ENCODE measurements around the gene LMCD1. TPM values are rescaled to one million over a fixed set of nuclear protein-coding genes. Genes with fewer than 3 reads are reported as not detected.

LMCD1 gene
- total RNA-seq, 1 donor from 2014 or later, result 1.3 TPM

DNA sequence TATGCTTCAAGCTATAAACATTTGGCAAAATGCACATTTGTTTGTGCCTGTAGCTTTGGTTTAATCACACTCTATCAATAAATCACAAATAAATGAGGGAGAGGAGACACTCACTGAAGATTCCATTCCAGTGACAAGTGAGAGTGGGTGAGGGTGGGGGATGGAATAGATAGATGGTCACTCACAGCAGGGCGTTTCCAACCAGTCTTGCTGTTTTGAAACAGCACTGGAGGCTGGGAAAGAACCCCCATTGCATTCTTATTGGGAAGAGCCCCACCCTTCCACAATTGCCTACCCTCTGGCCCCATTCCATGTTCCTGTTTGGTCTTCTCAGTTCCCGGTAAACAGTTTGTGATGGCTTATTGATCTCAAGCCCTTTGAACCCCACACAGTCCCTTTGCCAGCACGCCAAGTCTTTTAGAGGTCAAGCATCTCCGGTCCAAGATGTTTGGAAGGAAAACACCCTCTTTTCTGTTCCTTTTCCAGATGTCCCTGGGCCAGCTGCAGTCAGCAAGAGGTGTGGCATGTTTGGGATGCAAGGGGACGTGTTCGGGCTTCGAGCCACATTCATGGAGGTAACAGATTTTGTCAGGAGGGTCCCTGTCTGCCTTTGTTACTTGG lies 30.7 kb downstream of the LMCD1 start:
- Mint-ChIP-seq H3K4me1 (ENCODE audit: low read depth, unreplicated experiment) (peaks cover 18% of the 10 kb centered on the region), H3K9me3 (ENCODE audit: unreplicated experiment) (no peaks in the 10 kb centered on the region), H3K27me3 (ENCODE audit: unreplicated experiment) (no peaks in the 10 kb centered on the region), H3K27ac (ENCODE audit: unreplicated experiment) (no peak overlapping the region), H3K36me3 (ENCODE audit: unreplicated experiment) (peaks cover 5% of the 10 kb centered on the region), H3K4me3 (ENCODE audit: unreplicated experiment) (no peak overlapping the region)
- DNase-seq, result no peak
- TF ChIP-seq, protein P1, sequence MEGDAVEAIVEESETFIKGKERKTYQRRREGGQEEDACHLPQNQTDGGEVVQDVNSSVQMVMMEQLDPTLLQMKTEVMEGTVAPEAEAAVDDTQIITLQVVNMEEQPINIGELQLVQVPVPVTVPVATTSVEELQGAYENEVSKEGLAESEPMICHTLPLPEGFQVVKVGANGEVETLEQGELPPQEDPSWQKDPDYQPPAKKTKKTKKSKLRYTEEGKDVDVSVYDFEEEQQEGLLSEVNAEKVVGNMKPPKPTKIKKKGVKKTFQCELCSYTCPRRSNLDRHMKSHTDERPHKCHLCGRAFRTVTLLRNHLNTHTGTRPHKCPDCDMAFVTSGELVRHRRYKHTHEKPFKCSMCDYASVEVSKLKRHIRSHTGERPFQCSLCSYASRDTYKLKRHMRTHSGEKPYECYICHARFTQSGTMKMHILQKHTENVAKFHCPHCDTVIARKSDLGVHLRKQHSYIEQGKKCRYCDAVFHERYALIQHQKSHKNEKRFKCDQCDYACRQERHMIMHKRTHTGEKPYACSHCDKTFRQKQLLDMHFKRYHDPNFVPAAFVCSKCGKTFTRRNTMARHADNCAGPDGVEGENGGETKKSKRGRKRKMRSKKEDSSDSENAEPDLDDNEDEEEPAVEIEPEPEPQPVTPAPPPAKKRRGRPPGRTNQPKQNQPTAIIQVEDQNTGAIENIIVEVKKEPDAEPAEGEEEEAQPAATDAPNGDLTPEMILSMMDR (IDR thresholded peaks at IDR 0.05; ENCODE audit: partially characterized antibody, unreplicated experiment), result no peak

DNA sequence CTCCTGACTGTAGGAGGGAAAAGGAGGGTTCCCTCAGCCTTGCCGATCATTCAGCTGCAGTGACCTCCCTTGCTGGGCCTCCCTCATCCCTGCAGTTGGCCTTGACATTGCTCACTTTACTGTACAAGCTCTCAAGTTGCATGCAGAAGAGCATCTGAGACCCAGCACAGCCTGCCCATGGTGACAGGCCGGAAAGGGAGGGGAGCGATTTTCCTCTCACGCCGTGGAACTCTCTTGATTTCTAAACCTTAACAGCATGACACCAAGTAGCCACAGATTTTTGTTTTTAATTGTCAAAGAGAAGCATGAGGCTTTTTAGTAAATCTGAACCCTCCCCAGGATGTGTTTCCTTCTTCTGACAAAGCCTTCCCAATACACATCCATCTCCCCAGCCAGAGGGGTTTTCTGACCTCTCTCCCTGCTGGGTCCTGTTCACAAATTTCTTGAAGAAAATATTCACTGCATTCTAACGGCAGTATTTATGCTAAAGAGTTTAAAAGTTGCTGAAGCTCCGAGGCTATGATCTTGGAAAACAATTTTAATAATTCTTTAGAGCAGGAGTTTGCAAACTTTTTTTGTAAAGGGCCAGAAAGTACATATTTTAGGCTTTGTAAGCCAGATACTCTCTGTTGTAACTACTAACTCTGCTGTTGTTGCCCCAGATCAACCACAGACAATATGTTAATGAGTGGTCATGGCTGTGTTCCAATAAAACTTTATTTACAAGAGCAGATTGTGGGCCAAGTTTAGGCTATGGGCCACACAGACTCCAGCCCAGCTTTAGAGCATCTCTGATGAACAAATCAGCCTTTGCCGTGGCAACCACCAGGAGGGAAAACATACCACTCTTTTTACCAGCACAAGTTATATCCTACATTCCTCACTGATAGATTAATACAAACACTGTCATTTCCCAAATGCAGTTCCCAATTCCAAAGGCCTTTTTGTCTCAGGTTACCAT lies 34.8 kb downstream of the LMCD1 start:
- TF ChIP-seq, protein P1 (IDR thresholded peaks at IDR 0.05; ENCODE audit: partially characterized antibody, unreplicated experiment), result no peak
- H3K9me3 Mint-ChIP-seq (ENCODE audit: unreplicated experiment), result peaks cover 2% of the 10 kb centered on the region
- H3K27me3 Mint-ChIP-seq (ENCODE audit: unreplicated experiment), result no peaks in the 10 kb centered on the region
- no peak for DNase-seq
- peaks cover 5% of the 10 kb centered on the region for H3K36me3 Mint-ChIP-seq (ENCODE audit: unreplicated experiment)
- no peaks in the 10 kb centered on the region for H3K4me1 Mint-ChIP-seq (ENCODE audit: low read depth, unreplicated experiment)
- no peak overlapping the region for H3K4me3 Mint-ChIP-seq (ENCODE audit: unreplicated experiment)
- no peak overlapping the region for H3K27ac Mint-ChIP-seq (ENCODE audit: unreplicated experiment)

DNA sequence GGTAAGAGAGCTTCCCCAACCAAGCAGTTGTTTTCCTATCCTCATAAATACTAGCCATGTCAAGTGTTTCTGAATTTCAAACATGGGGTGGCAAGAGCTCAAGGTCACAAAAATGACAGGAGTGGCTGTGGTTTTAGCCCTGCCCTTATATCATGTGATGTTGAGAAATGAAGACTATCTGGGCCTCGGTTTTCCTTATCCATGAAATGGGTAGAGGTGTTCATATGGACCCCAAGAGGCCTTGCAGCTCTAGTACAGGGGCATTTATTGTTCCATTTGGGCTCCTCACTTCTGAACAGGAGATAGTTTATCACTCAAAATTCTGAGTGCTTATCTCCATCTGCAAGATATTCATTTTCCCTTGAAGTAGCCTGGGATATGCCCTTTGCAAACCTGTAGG lies 35.8 kb downstream of the LMCD1 start:
- no peak overlapping the region for H3K4me3 Mint-ChIP-seq (ENCODE audit: unreplicated experiment)
- peaks cover 5% of the 10 kb centered on the region for H3K36me3 Mint-ChIP-seq (ENCODE audit: unreplicated experiment)
- DNase-seq, result no peak
- no peak overlapping the region for H3K27ac Mint-ChIP-seq (ENCODE audit: unreplicated experiment)
- H3K27me3 Mint-ChIP-seq (ENCODE audit: unreplicated experiment), result no peaks in the 10 kb centered on the region
- TF ChIP-seq, protein P1 (IDR thresholded peaks at IDR 0.05; ENCODE audit: partially characterized antibody, unreplicated experiment), result no peak
- peaks cover 4% of the 10 kb centered on the region for H3K9me3 Mint-ChIP-seq (ENCODE audit: unreplicated experiment)
- no peaks in the 10 kb centered on the region for H3K4me1 Mint-ChIP-seq (ENCODE audit: low read depth, unreplicated experiment)

DNA sequence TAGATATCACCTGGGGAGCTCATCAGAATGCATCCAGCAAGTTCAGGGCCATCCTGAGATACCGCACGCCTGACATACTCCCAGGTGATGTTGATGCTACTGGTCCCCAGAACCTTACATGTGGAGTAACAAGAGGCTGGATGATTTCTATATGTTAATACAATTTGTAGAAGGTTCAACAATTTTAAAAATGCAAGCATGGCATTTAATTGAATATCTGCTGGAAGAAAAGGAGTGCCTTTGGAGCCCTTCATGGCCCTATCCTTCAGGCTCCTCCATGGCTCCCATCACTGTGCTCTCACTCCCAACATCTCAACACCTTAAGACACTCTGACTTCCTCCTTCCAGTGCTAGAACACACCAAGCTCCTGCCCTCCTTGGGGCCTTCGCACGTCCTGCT lies 36.6 kb downstream of the LMCD1 start:
- Mint-ChIP-seq H3K9me3 (ENCODE audit: unreplicated experiment) (peaks cover 4% of the 10 kb centered on the region), H3K36me3 (ENCODE audit: unreplicated experiment) (peaks cover 5% of the 10 kb centered on the region), H3K4me3 (ENCODE audit: unreplicated experiment) (no peak overlapping the region), H3K27ac (ENCODE audit: unreplicated experiment) (no peak overlapping the region), H3K4me1 (ENCODE audit: low read depth, unreplicated experiment) (no peaks in the 10 kb centered on the region), H3K27me3 (ENCODE audit: unreplicated experiment) (no peaks in the 10 kb centered on the region)
- TF ChIP-seq, protein P1 (IDR thresholded peaks at IDR 0.05; ENCODE audit: partially characterized antibody, unreplicated experiment), result no peak
- DNase-seq, result no peak

DNA sequence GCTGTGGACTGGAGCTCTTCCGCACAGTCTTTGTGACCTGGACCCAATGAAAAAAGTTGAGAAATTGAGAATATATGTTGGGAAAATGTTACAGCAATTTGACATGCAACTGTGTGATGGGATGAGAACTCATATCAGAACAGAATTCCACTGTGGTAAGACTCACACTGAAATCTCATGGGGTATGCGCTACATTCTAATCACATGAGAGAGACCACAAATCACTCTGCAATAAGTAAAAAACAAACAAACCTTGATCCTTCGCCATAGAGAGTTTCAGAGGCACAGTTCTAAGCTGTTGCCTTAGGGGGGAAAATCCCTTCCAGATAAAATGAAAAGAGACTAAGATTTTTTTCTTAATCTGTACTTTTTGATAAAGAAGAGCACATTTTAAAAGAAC lies 37.3 kb downstream of the LMCD1 start:
- TF ChIP-seq, protein P1 (IDR thresholded peaks at IDR 0.05; ENCODE audit: partially characterized antibody, unreplicated experiment), result no peak
- no peak overlapping the region for H3K27ac Mint-ChIP-seq (ENCODE audit: unreplicated experiment)
- H3K4me1 Mint-ChIP-seq (ENCODE audit: low read depth, unreplicated experiment), result no peaks in the 10 kb centered on the region
- H3K4me3 Mint-ChIP-seq (ENCODE audit: unreplicated experiment), result no peak overlapping the region
- peaks cover 2% of the 10 kb centered on the region for H3K36me3 Mint-ChIP-seq (ENCODE audit: unreplicated experiment)
- DNase-seq, result no peak
- H3K27me3 Mint-ChIP-seq (ENCODE audit: unreplicated experiment), result no peaks in the 10 kb centered on the region
- H3K9me3 Mint-ChIP-seq (ENCODE audit: unreplicated experiment), result peaks cover 4% of the 10 kb centered on the region
